Ascending aorta (tissue), 2 donors: Measurements from ENCODE around the gene HOXC12. TPM values are rescaled to one million over a fixed set of nuclear protein-coding genes. Genes with fewer than 3 reads are reported as not detected.

Experiments used
- DNase-seq, 2 donors: peaks; one replicate each; pipeline ENCODE4 v3.0.0-alpha.2; 2019; ENCODE audit warnings: low spot score in 2 of 2
- H3K27ac ChIP-seq, 2 donors: fragments of 200-600 bp; sonication (generic); one replicate each; pipeline ENCODE4 v1.5.1; 2016 to 2017; ENCODE audit warnings: mild to moderate bottlenecking in 1 of 2
- H3K27me3 ChIP-seq: fragments of 200-600 bp; sonication (generic); one replicate; pipeline ENCODE4 v1.5.1; 2017
- H3K36me3 ChIP-seq, 2 donors: fragments of 200-600 bp; sonication (generic); one replicate each; pipeline ENCODE4 v1.5.1; 2016
- H3K4me1 ChIP-seq, 2 donors: fragments of 200-600 bp; sonication (generic); one replicate each; pipeline ENCODE4 v1.5.1; 2016 to 2017; ENCODE audit warnings: mild to moderate bottlenecking in 1 of 2
- H3K4me3 ChIP-seq, 2 donors: fragments of 200-600 bp; sonication (generic); one replicate each; pipeline ENCODE4 v1.5.1; 2016 to 2017; ENCODE audit warnings: mild to moderate bottlenecking in 1 of 2
- H3K9me3 ChIP-seq, 2 donors: fragments of 200-600 bp; sonication (generic); one replicate each; pipeline ENCODE4 v1.5.1; 2016
- CTCF ChIP-seq, 3 experiments: fragments of 200-600 bp in 2 of 3; fragments of 450-650 bp in 1 of 3; sonication (generic) in 2 of 3; IDR thresholded peaks; one replicate each; pipeline ENCODE4 v1.5.1; 2016 to 2019; ENCODE audit warnings: antibody characterized with exemption in 3 of 3, mild to moderate bottlenecking in 1 of 3, moderate library complexity in 1 of 3
- intact Hi-C: fragments of 100-400 bp; cut with DNase I; formaldehyde crosslinking; loops from one replicate; pipeline ENCODE4 v1.15.1; 2023
- total RNA-seq: library from RNA; depleted of rRNA; stranded (reverse); fragments of >200 nt; gene quantifications from one replicate; pipeline ENCODE4 v1.1.0, GENCODE V29; 2016

HOXC12 gene
- total RNA-seq, 1 donor from 2014 or later = not detected

DNA sequence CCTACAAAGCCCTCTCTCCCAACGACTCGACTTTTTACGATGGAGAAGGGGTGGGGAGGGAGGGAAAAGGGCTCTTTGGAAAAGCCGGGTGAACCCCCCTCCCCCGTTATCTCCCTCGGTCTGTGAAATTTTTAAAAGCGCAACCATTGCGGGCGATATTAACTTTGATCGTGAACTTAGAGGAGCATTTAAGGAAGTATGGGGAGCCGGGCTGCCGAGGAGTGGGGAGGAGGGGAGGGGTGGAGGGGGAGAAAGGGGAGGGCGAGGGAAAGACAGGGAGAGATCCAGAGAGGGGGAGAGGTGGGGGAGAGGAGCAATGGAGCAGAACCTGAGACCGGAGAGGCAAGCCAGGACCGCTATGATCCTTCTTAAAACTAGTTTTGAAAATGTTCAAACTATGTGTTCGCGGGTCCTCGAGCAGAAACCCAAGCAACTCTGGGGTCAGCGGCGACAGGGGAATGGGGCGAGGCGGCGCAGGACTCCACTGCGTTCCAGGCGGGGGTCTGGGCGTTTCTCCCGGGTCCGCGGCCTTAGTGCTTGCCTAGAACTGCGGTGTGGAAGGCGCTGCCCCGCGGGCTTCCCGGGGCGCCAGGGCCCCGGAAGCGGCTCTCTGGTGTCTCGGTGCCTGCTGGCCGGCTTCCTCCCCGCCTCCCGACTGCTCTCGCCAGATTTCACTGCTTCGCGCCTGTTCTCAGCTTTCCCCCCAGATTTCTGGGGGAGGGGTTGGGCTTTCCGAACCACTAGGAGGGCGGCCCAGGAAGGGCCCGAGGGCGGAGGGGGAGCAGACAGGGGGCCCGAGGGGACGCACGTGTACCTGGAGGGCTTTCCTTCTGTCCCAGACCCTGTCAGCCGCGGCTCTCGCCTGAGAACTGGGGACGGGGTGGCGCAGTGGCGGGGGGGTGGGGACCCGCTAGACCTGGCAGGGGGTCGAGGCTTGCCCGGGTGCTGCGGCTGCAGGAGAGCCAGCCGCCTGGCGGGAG, 19.7 kb downstream of the HOXC12 start, which contains the start of gene HOTAIR:
Gene HOTAIR, minus strand, starts transcription at position 871 of the 980 bp plus-strand sequence.
- Histone ChIP-seq H3K36me3 (no peaks in the 10 kb centered on the region), H3K27ac (no peak within 1 kb of the TSS), H3K4me1 (peaks cover 5 to 24% of the 10 kb centered on the region in 2 donors), H3K9me3 (no peaks in the 10 kb centered on the region), H3K4me3 (peak within 1 kb of the TSS; percentile 48 to 53), H3K27me3 (peaks cover 43% of the 10 kb centered on the region)
- intact Hi-C loops = no loop called here
- DNase-seq = no peak
- TF ChIP-seq CTCF (IDR thresholded peaks at IDR 0.05) = no peak

GRCh38 chr12:53975064-53975471, 20.4 kb downstream of the HOXC12 start:
- intact Hi-C loops = no loop called here
- H3K4me1 ChIP-seq = peaks cover 5 to 24% of the 10 kb centered on the region in 2 donors
- DNase-seq = no peak
- peaks cover 43% of the 10 kb centered on the region for H3K27me3 ChIP-seq
- no peaks in the 10 kb centered on the region for H3K36me3 ChIP-seq
- no peak overlapping the region for H3K27ac ChIP-seq
- no peak for TF ChIP-seq CTCF (IDR thresholded peaks at IDR 0.05)
- H3K9me3 ChIP-seq = no peaks in the 10 kb centered on the region
- H3K4me3 ChIP-seq = peak overlapping the region; percentile 48 to 53

- intact Hi-C loops = no loop called here
- no peak for TF ChIP-seq CTCF (IDR thresholded peaks at IDR 0.05)
- Histone ChIP-seq H3K27ac (no peak overlapping the region), H3K9me3 (no peaks in the 10 kb centered on the region), H3K27me3 (peaks cover 43% of the 10 kb centered on the region), H3K4me3 (peak overlapping the region in 1 of 2 donors; percentile 48), H3K36me3 (no peaks in the 10 kb centered on the region), H3K4me1 (peaks cover 5 to 24% of the 10 kb centered on the region in 2 donors)
- no peak for DNase-seq
Measured at GRCh38 chr12:53975479-53976152, 20.9 kb downstream of the HOXC12 start.

- no peaks in the 10 kb centered on the region for H3K9me3 ChIP-seq
- H3K4me3 ChIP-seq = no peak overlapping the region
- H3K4me1 ChIP-seq = peaks cover 5 to 24% of the 10 kb centered on the region in 2 donors
- H3K36me3 ChIP-seq = no peaks in the 10 kb centered on the region
- H3K27me3 ChIP-seq = peaks cover 43% of the 10 kb centered on the region
- DNase-seq = no peak
- intact Hi-C loops = no loop called here
- TF ChIP-seq CTCF (IDR thresholded peaks at IDR 0.05) = no peak
- H3K27ac ChIP-seq = no peak overlapping the region
Measured at GRCh38 chr12:53976172-53976822, 21.6 kb downstream of the HOXC12 start.

- H3K9me3 ChIP-seq = no peaks in the 10 kb centered on the region
- DNase-seq = no peak
- H3K27me3 ChIP-seq = peaks cover 43% of the 10 kb centered on the region
- H3K4me3 ChIP-seq = no peak overlapping the region
- intact Hi-C loops = no loop called here
- H3K36me3 ChIP-seq = no peaks in the 10 kb centered on the region
- H3K4me1 ChIP-seq = peaks cover 5 to 24% of the 10 kb centered on the region in 2 donors
- no peak for TF ChIP-seq CTCF (IDR thresholded peaks at IDR 0.05)
- no peak overlapping the region for H3K27ac ChIP-seq
Measured at GRCh38 chr12:53976823-53977595, 22.3 kb downstream of the HOXC12 start.
